Uterus (tissue), 4 donors: Measurements from ENCODE around the gene NRSN2. TPM values are rescaled to one million over a fixed set of nuclear protein-coding genes. Genes with fewer than 3 reads are reported as not detected.
A peak's percentile ranks its signal among the peaks of the same experiment; 100 is the strongest.

Experiments used
- DNase-seq, 2 donors: peaks; one replicate each; pipeline ENCODE4 v3.0.0-alpha.2; 2019 to 2020
- H3K27ac ChIP-seq, 2 donors: fragments of 200-600 bp; sonication (generic); 1 replicate in 1 of 2; 2 replicates in 1 of 2; pipeline ENCODE4 v1.5.1; 2016 to 2018
- H3K27me3 ChIP-seq, 2 donors: fragments of 200-600 bp; sonication (generic); one replicate each; pipeline ENCODE4 v1.5.1; 2018 to 2019; ENCODE audit warnings: control low read depth in 1 of 2
- H3K36me3 ChIP-seq, 2 donors: fragments of 200-600 bp; sonication (generic); one replicate each; pipeline ENCODE4 v1.5.1; 2019; ENCODE audit warnings: control low read depth in 1 of 2
- H3K4me1 ChIP-seq, 2 donors: fragments of 200-600 bp; sonication (generic); one replicate each; pipeline ENCODE4 v1.5.1; 2018 to 2019; ENCODE audit warnings: control low read depth in 1 of 2
- H3K4me3 ChIP-seq, 2 donors: fragments of 200-600 bp; sonication (generic); 1 replicate in 1 of 2; 2 replicates in 1 of 2; pipeline ENCODE4 v1.5.1; 2018 to 2019; ENCODE audit warnings: mild to moderate bottlenecking in 1 of 2
- H3K9me3 ChIP-seq, 2 donors: fragments of 200-600 bp; sonication (generic); one replicate each; pipeline ENCODE4 v1.5.1; 2019; ENCODE audit warnings: control low read depth in 1 of 2
- CTCF ChIP-seq, 4 experiments: fragments of 200-600 bp in 2 of 4; fragments of 450-650 bp in 2 of 4; sonication (generic) in 2 of 4; IDR thresholded peaks; one replicate each; pipeline ENCODE4 v1.5.1; 2016 to 2019; ENCODE audit warnings: antibody characterized with exemption in 4 of 4, mild to moderate bottlenecking in 2 of 4, moderate library complexity in 1 of 4
- POLR2A ChIP-seq, 2 donors: fragments of 450-650 bp; IDR thresholded peaks; one replicate each; pipeline ENCODE4 v1.6.1; 2016; ENCODE audit warnings: antibody characterized with exemption in 2 of 2, mild to moderate bottlenecking in 1 of 2, moderate library complexity in 1 of 2
- intact Hi-C: fragments of 100-400 bp; cut with DNase I; formaldehyde crosslinking; loops from one replicate; pipeline ENCODE4 v1.15.1; 2023; ENCODE audit warnings: low total_unique reads
- total RNA-seq, 4 donors: library from RNA; depleted of rRNA in 3 of 4; stranded (reverse); fragments of >200 nt in 3 of 4; gene quantifications; one replicate each; pipeline versions ENCODE4 v1.1.0 to v1.2.4, GENCODE V29; 2014 to 2023
- donor health status: DM: yes; HTN: yes; CAD: no.

Gene NRSN2
- total RNA-seq, 4 donors from 2014 or later: 10.2 to 65.6 (median 28.7) TPM

- H3K27me3 ChIP-seq: no peaks in the 10 kb centered on the region
- peak within 1 kb of the TSS; percentile 42 to 85 for H3K4me3 ChIP-seq
- intact Hi-C loops: no loop called here
- peak; percentile 97 for DNase-seq
- H3K27ac ChIP-seq: peak within 1 kb of the TSS; percentile 96 to 98
- H3K4me1 ChIP-seq: no peaks in the 10 kb centered on the region
- H3K9me3 ChIP-seq: no peaks in the 10 kb centered on the region
- H3K36me3 ChIP-seq: no peaks in the 10 kb centered on the region
- peak in 1 of 4 experiments; percentile 13 for TF ChIP-seq CTCF (IDR thresholded peaks at IDR 0.05)
- peak; percentile 58 to 73 for TF ChIP-seq POLR2A (IDR thresholded peaks at IDR 0.05)
Observed at GRCh38 chr20:325045-325888, 21.6 kb upstream of the NRSN2 start, which contains the start of gene SOX12. TSS of gene SOX12 (plus strand) at chr20:325552. CDS start at chr20:325925, 373 bp downstream.

- H3K9me3 ChIP-seq: no peaks in the 10 kb centered on the region
- H3K4me1 ChIP-seq: no peaks in the 10 kb centered on the region
- H3K4me3 ChIP-seq: peak overlapping the region; percentile 42 to 85
- no peak for TF ChIP-seq CTCF (IDR thresholded peaks at IDR 0.05)
- TF ChIP-seq POLR2A (IDR thresholded peaks at IDR 0.05): no peak
- intact Hi-C loops: no loop called here
- peak; percentile 72 to 73 for DNase-seq
- no peaks in the 10 kb centered on the region for H3K27me3 ChIP-seq
- peak overlapping the region; percentile 96 to 98 for H3K27ac ChIP-seq
- no peaks in the 10 kb centered on the region for H3K36me3 ChIP-seq
Observed at GRCh38 chr20:325889-326644, 20.8 kb upstream of the NRSN2 start.

GRCh38 chr20:326645-327185 lies 20.2 kb upstream of the NRSN2 start:
- Histone ChIP-seq H3K27ac (peak overlapping the region; percentile 96 to 98), H3K9me3 (no peaks in the 10 kb centered on the region), H3K27me3 (no peaks in the 10 kb centered on the region), H3K4me3 (peak overlapping the region; percentile 42 to 85), H3K4me1 (no peaks in the 10 kb centered on the region), H3K36me3 (no peaks in the 10 kb centered on the region)
- TF ChIP-seq CTCF (IDR thresholded peaks at IDR 0.05) (no peak), POLR2A (IDR thresholded peaks at IDR 0.05) (no peak)
- intact Hi-C loops: no loop called here
- DNase-seq: no peak

GRCh38 chr20:327186-328026 lies 19.5 kb upstream of the NRSN2 start:
- intact Hi-C loops: no loop called here
- H3K4me1 ChIP-seq: no peaks in the 10 kb centered on the region

More at GRCh38 chr20:327186-328026, 19.5 kb upstream of the NRSN2 start:
- Histone ChIP-seq H3K36me3 (no peaks in the 10 kb centered on the region), H3K9me3 (no peaks in the 10 kb centered on the region), H3K27ac (peak overlapping the region; percentile 96 to 98), H3K27me3 (no peaks in the 10 kb centered on the region), H3K4me3 (peak overlapping the region; percentile 42 to 85)
- peak; percentile 91 to 92 for DNase-seq
- peak; percentile 22 to 33 for TF ChIP-seq POLR2A (IDR thresholded peaks at IDR 0.05)
- TF ChIP-seq CTCF (IDR thresholded peaks at IDR 0.05): no peak
